LNCAP (cell line): Measurements from ENCODE around the gene OTOGL.

Source experiments
- TF ChIP-seq, protein P1 (sequence below): fragments of 450-650 bp; IDR thresholded peaks from 2 replicates; pipeline ENCODE4 v1.5.1; 2017; ENCODE audit warnings: mild to moderate bottlenecking

OTOGL gene

DNA sequence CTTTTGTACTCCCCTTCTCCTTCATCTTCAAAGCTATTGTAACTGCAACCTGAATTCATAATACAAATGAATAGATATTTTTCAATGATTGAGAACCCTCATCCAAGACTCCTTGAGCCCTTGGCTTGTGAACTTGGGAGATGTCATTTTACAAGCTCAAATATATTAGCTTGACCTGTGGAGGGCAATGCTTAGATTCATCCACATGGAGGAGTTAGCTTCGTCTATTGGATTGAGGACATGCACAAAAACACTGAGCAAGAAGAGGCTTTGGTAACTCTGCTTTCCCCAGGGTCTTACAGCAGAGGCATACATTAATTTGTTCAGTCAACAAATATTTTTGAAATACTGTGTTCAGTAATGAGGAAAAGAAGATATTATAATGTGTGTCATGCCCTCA lies 101.1 kb downstream of the OTOGL start:
- TF ChIP-seq, protein P1, sequence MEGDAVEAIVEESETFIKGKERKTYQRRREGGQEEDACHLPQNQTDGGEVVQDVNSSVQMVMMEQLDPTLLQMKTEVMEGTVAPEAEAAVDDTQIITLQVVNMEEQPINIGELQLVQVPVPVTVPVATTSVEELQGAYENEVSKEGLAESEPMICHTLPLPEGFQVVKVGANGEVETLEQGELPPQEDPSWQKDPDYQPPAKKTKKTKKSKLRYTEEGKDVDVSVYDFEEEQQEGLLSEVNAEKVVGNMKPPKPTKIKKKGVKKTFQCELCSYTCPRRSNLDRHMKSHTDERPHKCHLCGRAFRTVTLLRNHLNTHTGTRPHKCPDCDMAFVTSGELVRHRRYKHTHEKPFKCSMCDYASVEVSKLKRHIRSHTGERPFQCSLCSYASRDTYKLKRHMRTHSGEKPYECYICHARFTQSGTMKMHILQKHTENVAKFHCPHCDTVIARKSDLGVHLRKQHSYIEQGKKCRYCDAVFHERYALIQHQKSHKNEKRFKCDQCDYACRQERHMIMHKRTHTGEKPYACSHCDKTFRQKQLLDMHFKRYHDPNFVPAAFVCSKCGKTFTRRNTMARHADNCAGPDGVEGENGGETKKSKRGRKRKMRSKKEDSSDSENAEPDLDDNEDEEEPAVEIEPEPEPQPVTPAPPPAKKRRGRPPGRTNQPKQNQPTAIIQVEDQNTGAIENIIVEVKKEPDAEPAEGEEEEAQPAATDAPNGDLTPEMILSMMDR: no peak

DNA sequence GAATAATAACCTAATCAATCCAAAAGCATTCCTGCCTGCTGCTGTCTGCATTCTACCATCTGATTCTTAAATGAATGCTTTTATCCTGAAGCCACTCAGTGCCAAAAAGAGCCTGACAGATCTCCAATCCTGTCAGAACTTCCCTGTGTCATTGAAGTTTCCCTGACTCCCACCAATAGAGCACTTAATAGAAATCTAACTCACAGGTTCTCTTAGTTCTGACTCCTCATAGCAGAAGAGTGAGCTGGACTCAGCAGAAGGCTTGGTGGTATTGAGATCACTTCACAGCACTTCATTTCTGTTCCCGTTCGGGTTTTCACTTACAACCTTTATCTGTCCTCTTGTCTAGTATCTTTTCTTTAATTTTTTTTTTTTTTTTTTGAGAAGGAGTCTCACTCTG lies 102.6 kb downstream of the OTOGL start:
- TF ChIP-seq, protein P1: no peak

DNA sequence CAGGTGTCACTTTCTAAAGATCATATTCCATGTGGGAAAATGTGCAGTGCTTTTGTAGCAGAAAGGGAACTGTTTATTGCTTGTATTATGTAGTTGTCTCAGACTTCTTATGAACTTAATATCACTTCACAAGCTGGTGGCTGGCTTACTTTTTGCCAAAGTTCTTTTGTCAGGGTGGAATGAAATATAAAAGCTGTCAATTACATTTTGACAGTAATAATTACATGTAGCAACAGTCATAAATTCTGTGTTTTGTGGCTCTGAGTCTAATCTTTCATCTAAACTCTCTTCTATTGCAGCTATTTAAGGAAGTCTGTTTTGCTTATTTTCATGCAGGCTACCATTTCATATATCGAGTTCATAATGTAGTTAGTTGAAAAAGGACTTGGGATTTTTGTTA lies 106.6 kb downstream of the OTOGL start:
- TF ChIP-seq, protein P1: no peak

DNA sequence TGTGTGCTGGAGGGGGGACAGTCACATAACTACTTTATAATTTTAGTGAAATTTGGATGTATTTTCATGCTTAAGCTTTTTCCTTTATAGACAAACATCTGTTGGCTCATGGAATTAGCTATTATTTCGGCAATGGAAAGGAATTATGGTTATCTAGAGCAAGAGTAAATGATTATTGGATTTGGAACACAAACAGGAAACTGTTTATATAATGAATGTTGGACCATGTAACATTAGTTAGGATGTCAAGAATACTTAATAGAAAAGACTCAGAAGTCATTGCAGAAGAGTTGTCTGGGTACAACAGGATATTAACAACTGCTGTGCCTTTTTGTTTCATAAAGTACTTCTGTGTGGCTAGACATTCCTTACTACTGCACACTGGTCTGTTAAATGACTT lies 108.7 kb downstream of the OTOGL start:
- TF ChIP-seq, protein P1: no peak

DNA sequence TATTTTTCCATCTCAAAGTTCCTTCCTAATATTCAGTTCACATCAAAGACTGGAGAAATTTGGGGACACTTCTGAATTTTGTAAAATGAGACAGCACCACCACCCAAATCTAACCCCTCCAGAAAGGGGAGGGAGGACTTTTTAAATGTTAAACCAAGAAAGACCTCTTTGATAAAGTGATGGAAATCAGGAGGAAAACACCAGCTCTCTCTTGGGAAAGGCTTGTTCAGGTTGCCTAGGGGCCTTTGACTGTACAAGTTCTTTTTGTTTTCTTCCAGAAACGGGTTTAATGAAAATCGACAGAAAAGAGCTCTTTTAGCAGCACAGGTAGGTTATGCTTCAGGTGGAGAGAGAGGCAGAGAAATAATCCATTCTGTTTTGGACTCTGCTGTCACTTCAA lies 112.3 kb downstream of the OTOGL start:
- TF ChIP-seq, protein P1: no peak

DNA sequence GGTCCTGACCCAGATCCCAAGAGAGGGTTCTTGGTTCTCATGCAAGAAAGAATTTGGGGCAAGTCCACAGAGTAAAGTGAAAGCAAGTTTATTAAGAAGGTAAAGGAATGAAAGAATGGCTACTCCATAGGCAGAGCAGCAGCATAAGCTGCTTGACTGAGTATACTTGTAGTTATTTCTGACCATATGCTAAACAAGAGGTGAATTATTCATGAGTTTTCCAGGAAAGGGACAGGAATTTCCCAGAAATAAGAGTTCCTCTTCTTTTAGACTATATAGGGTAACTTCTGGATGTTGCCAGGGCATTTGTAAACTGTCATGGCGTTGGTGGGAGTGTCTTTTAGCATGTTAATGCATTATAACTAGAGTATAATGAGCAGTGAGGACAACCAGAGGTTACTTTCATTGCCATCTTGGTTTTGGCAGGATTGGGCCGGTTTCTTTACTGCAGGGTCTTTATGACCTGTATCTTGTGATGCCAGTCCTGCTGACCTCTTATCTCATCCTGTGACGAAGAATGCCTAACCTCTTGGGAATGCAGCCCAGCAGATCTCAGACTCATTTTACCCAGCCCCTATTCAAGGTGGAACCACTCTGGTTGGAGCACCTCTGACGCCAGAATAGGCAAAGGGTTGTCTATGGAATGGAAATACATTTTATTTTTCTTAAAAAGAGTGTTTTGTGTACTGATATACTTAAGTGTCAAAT lies 113.8 kb downstream of the OTOGL start:
- TF ChIP-seq, protein P1: no peak

DNA sequence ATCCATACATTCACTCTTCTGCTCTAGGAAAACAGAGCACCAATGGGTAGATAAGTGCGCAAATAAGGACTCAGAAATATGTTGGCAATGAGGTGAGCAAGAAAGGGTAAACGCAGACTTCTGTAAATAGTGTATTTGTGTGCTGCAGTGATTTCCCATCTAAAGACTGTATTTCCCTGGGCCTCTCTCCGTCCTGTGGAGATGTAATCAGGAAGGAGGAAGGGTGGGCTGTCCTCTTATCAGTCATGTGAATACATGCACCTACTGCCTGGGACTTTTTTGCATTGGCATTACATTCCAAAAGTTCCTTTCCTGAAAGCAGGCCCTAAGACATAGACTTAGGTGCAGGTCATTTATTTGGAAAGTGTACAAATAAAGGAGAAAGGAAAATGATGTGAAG lies 114.5 kb downstream of the OTOGL start:
- TF ChIP-seq, protein P1: no peak
